SU-DHL-6 (cell line): ENCODE measurements around the gene SLC38A11.
"Not testable (repeated sequence)": the region's sequence is repeated elsewhere in the genome, so short reads cannot be mapped to it uniquely, and the experiment has no call there.

Experiments
- H2AFZ ChIP-seq: fragments of 200-600 bp; sonication (generic); 2 replicates; pipeline ENCODE4 v1.6.1; 2014; ENCODE audit warnings: low read depth, mild to moderate bottlenecking, moderate library complexity, mixed read lengths, antibody characterized with exemption, low read length; ENCODE audit not compliant: severe bottlenecking
- H3F3A ChIP-seq: fragments of 200-600 bp; shearing (Covaris generic); 2 replicates; pipeline ENCODE4 v1.6.0; 2016; ENCODE audit warnings: antibody characterized with exemption, mild to moderate bottlenecking; ENCODE audit not compliant: insufficient read depth
- H3K27ac ChIP-seq: fragments of 200-600 bp; sonication (generic); 2 replicates; pipeline ENCODE4 v1.5.1; 2016; ENCODE audit warnings: low read depth, mild to moderate bottlenecking, low read length, moderate library complexity, mixed read lengths
- H3K27me3 ChIP-seq: fragments of 200-600 bp; sonication (generic), shearing (Covaris generic); 2 replicates; pipeline ENCODE4 v1.6.0; 2014; ENCODE audit warnings: mild to moderate bottlenecking, low read length
- H3K36me3 ChIP-seq: fragments of 200-600 bp; sonication (generic); 2 replicates; pipeline ENCODE4 v1.6.1; 2014; ENCODE audit warnings: mild to moderate bottlenecking, low read length, mixed read lengths
- H3K4me2 ChIP-seq: fragments of 300-600, 200-600 bp; shearing (Covaris generic), sonication (generic); 2 replicates; pipeline ENCODE4 v1.6.0; 2014; ENCODE audit warnings: low read length, low read depth, mild to moderate bottlenecking; ENCODE audit not compliant: poor library complexity, severe bottlenecking
- H3K4me3 ChIP-seq: fragments of 200-600 bp; sonication (generic); 2 replicates; pipeline ENCODE4 v1.5.1; 2014; ENCODE audit warnings: antibody characterized with exemption, low read length, mild to moderate bottlenecking, mixed read lengths; ENCODE audit not compliant: insufficient read depth, poor library complexity, severe bottlenecking
- H3K79me2 ChIP-seq: fragments of 200-600 bp; sonication (generic); 2 replicates; pipeline ENCODE4 v1.6.1; 2014; ENCODE audit warnings: mild to moderate bottlenecking, low read length, moderate library complexity; ENCODE audit not compliant: insufficient read depth
- H3K9ac ChIP-seq: fragments of 200-600 bp; sonication (generic); 2 replicates; pipeline ENCODE4 v1.7.0; 2014; ENCODE audit warnings: mild to moderate bottlenecking, low read length
- H3K9me2 ChIP-seq: fragments of 200-600 bp; sonication (generic); replicated peaks from 2 replicates; pipeline ENCODE4 v1.6.1; 2014; ENCODE audit warnings: low read length; ENCODE audit not compliant: insufficient read depth
- H3K9me3 ChIP-seq: fragments of 200-600 bp; sonication (generic); 2 replicates; pipeline ENCODE4 v1.6.1; 2014; ENCODE audit warnings: low read length, mixed read lengths; ENCODE audit not compliant: insufficient read depth
- H4K20me1 ChIP-seq: fragments of 200-600 bp; sonication (generic); 2 replicates; pipeline ENCODE4 v1.6.1; 2014; ENCODE audit warnings: low read depth, mild to moderate bottlenecking, antibody characterized with exemption, low read length, moderate library complexity, mixed read lengths
- EZH2phosphoT487 ChIP-seq: fragments of 200-600 bp; sonication (generic), shearing (Covaris generic); conservative IDR thresholded peaks from 2 replicates; pipeline ENCODE4 v1.6.1; 2018; ENCODE audit warnings: mild to moderate bottlenecking, antibody characterized with exemption, low read length, moderate library complexity, mixed read lengths
- TF ChIP-seq, protein P1 (sequence below): fragments of 200-600 bp; sonication (generic); IDR thresholded peaks from one replicate; pipeline ENCODE4 v1.5.1; 2017; ENCODE audit warnings: antibody characterized with exemption, mild to moderate bottlenecking, low read length, moderate library complexity; ENCODE audit not compliant: insufficient read depth, poor library complexity, severe bottlenecking

Gene SLC38A11

DNA sequence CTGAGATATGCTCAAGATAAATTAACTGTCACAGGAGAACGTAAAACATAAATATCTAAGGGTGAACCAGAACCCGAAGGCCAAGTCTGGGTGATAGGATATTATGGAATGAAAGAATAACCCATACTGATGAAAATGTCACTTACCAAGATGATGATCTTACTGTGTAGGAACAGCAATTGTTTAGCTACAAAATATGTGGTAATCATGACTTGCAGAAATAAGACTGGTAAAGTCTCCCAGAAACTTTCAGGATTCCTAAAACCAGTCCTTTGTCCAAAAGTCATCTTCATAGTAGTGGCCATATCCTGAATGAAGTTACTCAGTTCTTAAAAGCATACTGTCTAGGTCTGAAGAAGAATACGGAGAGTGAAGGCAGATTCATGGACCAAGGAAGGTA, 30.7 kb upstream of the SLC38A11 start:
- H3K4me2 ChIP-seq, H4K20me1 ChIP-seq, H3F3A ChIP-seq, H3K9ac ChIP-seq, H3K36me3 ChIP-seq, H3K79me2 ChIP-seq, H3K27me3 ChIP-seq, H3K4me3 ChIP-seq, H3K9me2 ChIP-seq, H2AFZ ChIP-seq, H3K27ac ChIP-seq, H3K9me3 ChIP-seq: not testable (repeated sequence)

DNA sequence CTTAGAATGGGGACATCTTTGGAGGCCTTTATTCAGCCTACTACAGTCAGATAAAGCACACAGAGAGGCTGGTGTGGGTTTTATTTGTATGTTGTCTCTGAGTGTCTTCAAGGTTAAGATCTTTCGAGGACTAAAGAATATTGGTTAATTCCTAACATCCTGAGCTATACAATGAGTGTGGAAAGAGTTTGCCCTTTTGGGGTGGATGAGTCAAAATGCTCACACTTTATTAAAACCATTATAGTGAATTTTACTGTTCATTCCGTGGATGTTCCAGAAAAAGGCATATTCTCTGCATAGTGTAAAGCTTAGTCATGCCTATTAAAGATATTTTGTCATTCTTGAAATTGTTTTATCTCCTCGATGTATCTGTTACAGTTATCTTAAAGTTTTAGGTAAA, 29.1 kb upstream of the SLC38A11 start:
- no peaks in the 10 kb centered on the region for H3K9me3 ChIP-seq
- no peak overlapping the region for H3K27ac ChIP-seq
- no peak overlapping the region for H3K4me2 ChIP-seq
- no peak overlapping the region for H3K9ac ChIP-seq
- no peak overlapping the region for H2AFZ ChIP-seq
- no peaks in the 10 kb centered on the region for H3F3A ChIP-seq
- no peaks in the 10 kb centered on the region for H4K20me1 ChIP-seq
- H3K9me2 ChIP-seq = no peaks in the 10 kb centered on the region
- H3K4me3 ChIP-seq = no peak overlapping the region
- no peaks in the 10 kb centered on the region for H3K79me2 ChIP-seq
- TF ChIP-seq EZH2phosphoT487 = no peak
- TF ChIP-seq, protein P1, sequence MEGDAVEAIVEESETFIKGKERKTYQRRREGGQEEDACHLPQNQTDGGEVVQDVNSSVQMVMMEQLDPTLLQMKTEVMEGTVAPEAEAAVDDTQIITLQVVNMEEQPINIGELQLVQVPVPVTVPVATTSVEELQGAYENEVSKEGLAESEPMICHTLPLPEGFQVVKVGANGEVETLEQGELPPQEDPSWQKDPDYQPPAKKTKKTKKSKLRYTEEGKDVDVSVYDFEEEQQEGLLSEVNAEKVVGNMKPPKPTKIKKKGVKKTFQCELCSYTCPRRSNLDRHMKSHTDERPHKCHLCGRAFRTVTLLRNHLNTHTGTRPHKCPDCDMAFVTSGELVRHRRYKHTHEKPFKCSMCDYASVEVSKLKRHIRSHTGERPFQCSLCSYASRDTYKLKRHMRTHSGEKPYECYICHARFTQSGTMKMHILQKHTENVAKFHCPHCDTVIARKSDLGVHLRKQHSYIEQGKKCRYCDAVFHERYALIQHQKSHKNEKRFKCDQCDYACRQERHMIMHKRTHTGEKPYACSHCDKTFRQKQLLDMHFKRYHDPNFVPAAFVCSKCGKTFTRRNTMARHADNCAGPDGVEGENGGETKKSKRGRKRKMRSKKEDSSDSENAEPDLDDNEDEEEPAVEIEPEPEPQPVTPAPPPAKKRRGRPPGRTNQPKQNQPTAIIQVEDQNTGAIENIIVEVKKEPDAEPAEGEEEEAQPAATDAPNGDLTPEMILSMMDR = no peak
- H3K27me3 ChIP-seq = no peaks in the 10 kb centered on the region
- H3K36me3 ChIP-seq = no peaks in the 10 kb centered on the region

DNA sequence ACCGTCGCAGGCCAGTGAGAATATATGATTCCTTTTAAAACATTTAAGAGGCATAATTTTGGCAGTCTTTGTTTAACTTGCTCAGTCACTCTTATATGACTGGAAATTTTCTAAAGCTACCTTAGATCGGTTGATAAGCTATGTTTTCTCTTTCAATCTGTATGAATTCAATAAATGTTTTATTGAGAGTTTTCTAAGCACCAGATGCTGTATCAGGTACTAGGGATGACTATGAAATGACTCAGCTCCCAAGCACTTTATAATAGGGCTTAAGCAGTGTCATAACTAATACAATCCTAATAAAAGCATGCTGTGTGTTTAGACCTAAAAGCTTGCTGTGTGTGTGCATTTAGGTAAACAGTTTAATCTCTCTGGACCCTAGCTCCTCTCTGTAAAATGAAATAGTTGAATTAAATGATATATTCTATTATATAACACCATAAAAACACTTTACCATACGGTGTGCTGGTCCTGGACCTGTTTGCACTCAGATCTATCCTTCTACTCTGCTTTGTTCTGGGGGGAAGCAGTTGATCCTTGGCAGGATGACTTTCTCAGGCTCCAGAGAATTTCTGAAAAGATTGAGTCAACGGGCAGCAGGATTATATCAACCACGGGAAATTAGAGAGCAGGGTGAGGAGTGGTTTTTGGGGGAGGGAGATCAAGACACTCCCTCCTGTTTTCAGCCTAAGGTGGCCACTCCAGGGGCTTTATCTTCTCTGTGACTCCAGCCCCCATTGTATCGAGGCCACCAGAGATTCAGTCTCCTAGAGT, 26.1 kb upstream of the SLC38A11 start:
- Histone ChIP-seq H3K27me3 (no peaks in the 10 kb centered on the region), H3K4me3 (no peak overlapping the region), H4K20me1 (no peaks in the 10 kb centered on the region), H3F3A (no peaks in the 10 kb centered on the region), H3K4me2 (no peak overlapping the region), H3K36me3 (no peaks in the 10 kb centered on the region), H3K79me2 (no peaks in the 10 kb centered on the region), H3K9ac (no peak overlapping the region), H3K9me3 (no peaks in the 10 kb centered on the region), H3K9me2 (no peaks in the 10 kb centered on the region), H2AFZ (no peak overlapping the region), H3K27ac (no peak overlapping the region)
- no peak for TF ChIP-seq EZH2phosphoT487
- TF ChIP-seq, protein P1 = no peak

DNA sequence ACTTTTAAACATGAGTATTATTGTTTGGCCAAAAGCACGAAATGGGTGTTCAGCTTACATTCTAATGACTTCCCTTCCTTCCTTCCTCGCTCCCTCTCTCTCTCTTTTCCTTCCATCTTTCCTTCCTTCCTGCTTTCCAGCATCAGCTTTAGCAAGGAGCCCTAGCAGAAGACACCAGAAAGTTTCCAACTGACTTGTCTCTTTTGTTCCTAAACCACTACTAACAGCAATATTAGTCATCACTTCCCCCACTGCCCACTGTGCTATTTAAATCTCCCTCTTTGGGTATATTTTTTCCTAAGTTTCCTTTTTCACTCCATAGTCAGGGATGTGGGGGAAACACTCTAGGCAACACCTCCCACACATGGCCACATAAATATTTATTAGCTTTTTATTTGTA, 25.4 kb upstream of the SLC38A11 start:
- H3F3A ChIP-seq, H3K9me2 ChIP-seq, H3K79me2 ChIP-seq, H4K20me1 ChIP-seq, H2AFZ ChIP-seq, H3K4me3 ChIP-seq, H3K27ac ChIP-seq, H3K9ac ChIP-seq, H3K9me3 ChIP-seq, H3K36me3 ChIP-seq, H3K4me2 ChIP-seq, H3K27me3 ChIP-seq: not testable (repeated sequence)
